Measurements from ENCODE around the gene INF2.

The INF2 gene

DNA sequence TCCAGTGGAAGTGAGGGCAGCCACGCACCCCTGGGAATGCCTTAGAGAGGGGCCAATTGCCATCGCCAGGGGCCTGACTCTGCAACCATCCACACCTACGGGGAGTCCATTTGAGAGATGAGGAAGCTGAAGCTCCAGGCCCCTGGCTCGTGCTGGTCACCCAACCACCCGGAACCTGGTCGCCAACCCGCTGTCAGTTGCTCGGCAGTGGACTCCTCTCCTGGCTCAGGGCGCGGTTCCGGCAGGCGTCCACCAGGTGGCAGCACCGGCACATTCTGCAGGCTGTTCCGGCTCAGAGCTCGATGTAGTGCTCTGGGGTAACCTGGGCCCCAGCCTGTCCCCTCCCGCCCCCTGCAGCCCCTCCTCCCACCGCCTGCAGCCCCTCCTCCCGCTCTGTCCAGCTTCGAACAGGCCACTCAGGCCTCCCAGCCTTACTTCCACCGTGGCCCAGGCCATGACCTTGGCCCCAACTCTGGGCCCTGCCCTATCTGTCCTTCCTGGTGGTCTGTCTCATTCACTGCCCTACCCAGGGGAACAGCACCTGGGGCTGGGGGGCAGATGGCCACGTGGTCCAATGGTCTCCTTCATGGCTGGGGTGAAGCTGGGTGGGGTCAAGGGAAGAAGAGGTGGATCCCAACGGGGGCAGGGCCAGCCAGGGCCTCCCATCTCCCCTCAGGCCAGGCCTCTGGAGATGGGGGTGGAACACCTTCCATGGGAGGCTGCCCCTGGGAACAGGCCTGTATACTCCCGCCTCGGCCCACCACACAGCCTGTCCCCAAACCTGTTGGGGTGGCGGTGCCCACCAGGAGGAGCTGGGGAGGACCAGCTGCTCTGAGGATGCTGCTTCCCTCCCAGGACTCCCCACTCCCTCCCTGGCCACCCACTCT lies 79.3 kb downstream of the INF2 start:
- peak; percentile 68 to 94 (median 87) for DNase-seq (ENCODE audit: low read depth in 3 of 3, low spot score in 1 of 3)

DNA sequence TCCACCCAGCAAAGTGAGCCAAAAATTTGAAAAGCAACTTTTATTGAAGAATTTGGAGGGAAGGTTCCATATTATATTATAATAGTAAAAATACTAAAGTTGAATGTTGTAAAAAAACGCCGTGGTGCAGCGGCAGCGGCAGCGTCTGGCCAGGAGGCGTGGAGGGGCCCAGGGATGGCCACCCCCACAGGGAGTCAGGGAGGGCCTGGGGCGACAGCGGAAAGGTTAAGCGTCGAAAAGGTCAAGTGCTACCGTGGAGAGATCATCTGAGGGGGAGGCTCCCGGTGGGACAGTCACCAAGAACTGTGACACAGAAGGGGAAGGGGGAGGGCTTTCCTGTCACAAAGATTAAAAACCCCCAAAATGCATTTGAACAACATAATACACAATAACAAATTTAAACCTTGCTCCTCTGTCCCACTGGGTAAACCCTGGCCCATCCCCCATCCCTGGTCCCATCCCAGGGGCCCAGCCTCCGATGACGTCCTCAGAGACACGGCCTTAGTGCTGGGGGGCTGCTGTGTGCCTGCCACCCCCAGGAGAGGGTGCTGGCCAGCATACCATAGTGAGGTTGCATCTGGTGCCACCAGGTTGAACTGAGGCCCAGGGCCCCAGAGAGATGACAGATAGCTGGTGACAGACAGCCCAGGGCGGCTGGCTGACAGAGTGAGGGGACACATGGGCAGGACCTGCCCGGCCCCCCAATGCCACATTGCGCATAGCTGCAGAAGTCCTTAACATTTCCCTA lies 80.1 kb downstream of the INF2 start:
- no peak for DNase-seq (ENCODE audit: low read depth in 3 of 3, low spot score in 1 of 3)

DNA sequence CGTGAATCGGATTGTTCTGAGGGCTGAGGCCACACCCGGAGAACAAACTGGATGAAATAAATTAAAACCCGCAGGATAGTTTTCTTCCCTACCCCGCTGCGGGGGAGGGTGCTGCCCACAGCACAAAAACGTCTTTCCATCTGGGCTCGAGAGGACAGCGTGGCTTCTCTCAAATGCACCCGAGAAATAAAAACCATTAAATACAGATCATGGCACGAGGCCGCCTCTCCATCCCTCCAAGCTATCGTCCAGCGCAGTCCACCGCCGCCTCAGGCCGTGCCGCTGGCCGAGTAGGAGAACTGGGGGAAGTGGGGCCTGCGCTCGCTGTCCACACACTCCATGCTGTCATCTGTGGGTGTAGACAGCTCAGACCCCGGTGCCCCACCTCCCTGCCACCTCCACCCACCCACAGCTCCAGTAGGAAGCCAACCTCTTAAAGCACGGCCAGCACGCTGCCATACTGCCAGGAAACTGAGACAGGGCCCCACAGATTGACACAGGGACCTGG lies 80.7 kb downstream of the INF2 start:
- no peak for DNase-seq (ENCODE audit: low read depth in 3 of 3, low spot score in 1 of 3)

DNA sequence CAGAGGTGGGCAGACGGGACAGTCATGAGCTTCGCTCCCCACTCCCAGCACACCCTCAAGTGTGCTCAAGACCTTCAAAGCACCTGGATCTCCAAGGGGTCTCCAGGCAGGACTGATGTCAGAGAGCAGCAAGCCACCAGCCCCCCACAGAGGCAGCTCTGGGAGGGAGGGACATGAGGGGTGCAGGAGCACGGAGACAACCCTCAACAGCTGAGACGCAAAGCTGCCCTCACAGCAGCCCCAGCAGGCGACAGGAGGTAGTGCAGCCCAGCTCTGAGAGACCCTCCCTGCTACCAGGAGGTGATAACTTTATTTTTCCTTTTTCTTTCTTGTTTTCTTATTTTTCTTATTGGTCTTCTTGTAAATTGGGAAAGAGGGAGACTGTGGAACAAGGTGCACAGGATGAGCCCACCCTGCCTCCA lies 81.4 kb downstream of the INF2 start:
- DNase-seq (ENCODE audit: low read depth in 3 of 3, low spot score in 1 of 3) = no peak

DNA sequence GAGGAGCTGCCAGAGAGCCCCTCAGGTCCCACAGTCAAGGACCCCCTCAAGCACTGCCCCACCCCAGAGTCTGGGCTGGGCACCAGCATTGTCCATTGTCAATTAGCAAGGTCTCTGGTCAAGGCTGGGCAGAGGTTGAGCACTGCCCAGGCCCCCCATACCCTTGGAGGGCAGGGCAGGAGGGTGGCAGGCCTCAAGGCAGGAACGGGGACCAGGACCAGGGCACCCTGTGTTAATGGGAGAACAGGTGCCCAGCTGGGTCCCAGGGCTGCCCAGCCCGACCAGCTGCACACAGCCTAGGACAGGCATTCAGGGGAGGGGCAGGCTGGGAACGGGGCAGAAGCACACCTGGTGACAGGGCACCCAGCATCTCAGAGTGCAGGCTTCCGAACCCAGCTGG lies 82.0 kb downstream of the INF2 start:
- DNase-seq (ENCODE audit: low read depth in 3 of 3, low spot score in 1 of 3) = no peak
